ENCODE data around the gene CDH13.

CDH13 gene

GRCh38 chr16:83602761-83603722 lies 976.3 kb downstream of the CDH13 start:
- no peak for DNase-seq

- no peak for DNase-seq
These were observed 977.2 kb downstream of the CDH13 start for GRCh38 chr16:83603723-83604570.

GRCh38 chr16:83606486-83607030 lies 979.8 kb downstream of the CDH13 start:
- DNase-seq: no peak

- no peak for DNase-seq
These were observed 982.4 kb downstream of the CDH13 start for GRCh38 chr16:83609178-83609577.

- DNase-seq: no peak
These were observed 988.6 kb downstream of the CDH13 start for GRCh38 chr16:83615141-83615952.

DNA sequence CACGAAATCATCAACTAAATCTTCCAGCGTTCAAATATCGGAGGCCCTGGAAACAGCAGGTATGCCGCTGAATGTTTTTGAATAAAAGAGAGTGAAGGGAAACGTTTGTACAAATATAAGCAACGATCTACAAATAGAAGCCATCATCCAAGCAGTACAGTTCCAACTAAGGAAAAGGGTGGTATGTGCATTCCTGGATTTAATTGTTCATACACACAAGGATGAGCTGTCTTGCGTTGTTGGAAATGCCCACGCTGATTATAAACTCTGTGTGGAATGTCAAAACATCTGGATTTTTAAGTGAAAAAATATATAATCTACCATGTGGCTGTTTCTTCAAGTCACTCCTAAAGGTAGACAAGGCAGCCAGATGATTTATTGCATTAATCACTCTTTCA lies 989.2 kb downstream of the CDH13 start:
- DNase-seq: no peak

GRCh38 chr16:83619381-83620150 lies 992.8 kb downstream of the CDH13 start:
- no peak for DNase-seq

GRCh38 chr16:83622010-83622409 lies 995.2 kb downstream of the CDH13 start:
- no peak for DNase-seq

DNA sequence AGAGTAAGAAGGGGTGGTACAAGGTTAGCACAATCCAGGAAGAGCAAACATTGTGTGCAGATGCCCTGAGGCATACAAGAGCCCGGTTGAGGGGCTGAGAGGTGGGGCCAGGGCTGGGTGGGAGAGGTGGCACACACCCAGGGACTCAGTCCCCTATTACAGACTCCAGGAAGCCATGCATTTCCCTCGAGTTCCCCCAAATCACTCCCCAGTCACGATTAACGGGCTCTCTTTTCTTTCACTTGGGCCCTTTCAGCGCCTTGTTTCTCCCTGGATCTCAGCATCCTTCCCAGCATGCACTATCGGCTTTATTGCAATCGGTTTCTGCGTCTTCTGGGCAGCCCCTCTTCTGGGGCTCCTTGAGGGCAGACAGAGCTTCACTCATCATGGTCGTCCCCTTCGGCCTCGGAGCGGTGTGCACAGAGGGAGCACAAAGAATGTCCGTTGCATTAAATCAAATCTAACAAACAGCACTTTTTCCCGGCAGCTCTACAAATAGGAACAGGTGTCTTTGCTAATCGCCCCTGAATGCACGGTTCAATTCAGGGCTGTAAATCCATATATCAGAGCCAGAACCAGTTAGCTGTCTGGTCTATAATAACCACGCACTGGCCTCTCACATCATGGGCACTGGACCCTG lies 996.4 kb downstream of the CDH13 start:
- DNase-seq: no peak

DNA sequence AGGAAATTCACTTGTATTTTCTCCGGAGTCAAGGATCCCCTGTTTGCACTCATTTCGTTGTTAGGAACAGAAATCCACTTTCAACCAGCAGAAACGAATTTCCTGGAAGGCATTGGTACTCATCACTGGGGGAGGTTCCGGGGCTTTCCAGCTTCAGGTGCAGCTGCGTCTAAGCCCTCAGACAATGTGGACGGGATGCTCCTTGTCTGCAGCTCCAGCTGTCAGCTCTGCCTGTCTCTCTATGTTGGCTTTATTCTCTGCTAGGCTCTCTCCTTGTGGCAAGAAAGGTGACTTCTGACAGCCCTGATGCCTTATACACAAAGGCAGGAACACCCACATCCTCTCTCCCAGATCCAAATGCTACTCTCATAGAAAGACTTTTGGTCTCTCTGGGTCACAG lies 997.1 kb downstream of the CDH13 start:
- no peak for DNase-seq

- no peak for DNase-seq
These were observed 997.8 kb downstream of the CDH13 start for GRCh38 chr16:83624429-83625120.

DNA sequence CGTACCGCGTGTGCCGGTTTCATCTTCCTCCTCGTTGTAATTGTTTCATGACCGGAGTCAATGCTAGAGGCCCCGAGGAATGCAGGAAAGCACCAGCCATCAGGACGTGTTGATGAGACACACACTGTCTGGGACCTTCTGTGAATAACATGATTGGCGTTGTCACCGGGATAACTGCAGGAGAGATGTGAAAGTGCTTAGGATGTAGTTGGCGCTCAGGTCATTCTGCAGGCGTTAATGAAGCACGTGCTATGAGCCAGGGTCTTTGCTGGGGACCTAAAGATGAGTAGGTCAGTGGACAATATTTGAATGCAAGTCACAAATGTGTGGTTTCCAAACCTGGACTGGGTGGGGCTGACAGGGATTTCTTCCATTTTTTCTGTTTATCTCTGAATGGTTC lies 999.4 kb downstream of the CDH13 start:
- no peak for DNase-seq

GRCh38 chr16:83626676-83627075 lies 999.9 kb downstream of the CDH13 start:
- no peak for DNase-seq

DNA sequence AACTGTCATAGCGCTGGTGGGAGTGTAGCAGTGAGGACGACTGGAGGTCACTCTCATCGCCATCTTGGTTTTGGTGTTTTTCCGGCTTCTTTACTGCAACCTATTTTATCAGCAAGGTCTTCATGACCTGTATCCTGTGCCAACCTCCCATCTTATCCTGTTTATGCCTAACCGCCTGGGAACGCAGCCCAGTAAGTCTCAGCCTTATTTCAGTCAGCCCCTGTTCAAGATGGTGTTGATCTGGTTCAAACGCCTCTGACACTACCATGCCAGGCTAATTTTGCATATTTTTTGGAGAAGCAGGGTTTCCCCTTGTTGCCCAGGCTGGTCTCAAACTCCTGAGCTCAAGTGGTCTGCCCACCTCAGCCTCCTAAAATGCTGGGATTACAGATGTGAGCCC lies 1001.2 kb downstream of the CDH13 start:
- DNase-seq: no peak

DNA sequence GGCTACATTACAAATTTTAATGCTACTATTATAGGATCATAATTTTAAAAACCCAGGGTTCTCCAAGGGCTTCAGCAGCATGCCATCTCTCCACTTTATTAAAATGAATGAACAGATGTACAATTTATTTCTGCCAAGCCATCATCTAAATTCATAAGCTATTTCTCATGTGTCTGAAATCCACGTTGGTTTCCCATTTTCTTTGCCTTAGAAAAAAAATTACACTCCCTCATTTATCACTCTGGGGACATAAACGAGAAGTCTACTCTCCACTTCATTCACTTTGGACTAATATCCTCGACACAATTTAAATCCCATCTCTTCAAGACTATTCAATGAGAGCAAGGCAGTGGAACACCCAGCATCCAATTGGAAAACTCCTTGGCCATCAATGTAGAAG lies 1002.7 kb downstream of the CDH13 start:
- DNase-seq: no peak

GRCh38 chr16:83629836-83630235 lies 1003.1 kb downstream of the CDH13 start:
- no peak for DNase-seq

- DNase-seq: no peak
These were observed 1004.2 kb downstream of the CDH13 start for GRCh38 chr16:83630979-83631378.

DNA sequence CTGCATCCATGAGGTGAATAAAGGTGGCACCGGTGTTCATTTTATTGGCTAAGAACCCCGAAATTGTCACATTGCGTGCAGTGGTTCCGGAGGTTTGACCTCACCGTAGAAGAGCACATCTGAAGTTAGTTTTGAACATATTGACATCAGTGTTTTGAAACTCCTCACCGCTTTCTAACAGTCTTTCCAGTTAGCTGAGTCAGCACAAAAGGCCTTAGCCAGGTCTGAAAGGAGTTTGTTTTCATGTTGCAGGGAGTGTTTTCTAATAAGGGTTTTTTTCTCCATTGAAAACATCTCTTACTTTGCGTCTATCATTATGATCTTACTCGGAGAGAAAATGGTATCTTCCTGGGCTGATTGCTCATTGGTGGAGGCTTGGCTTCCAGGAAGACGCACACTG lies 1006.5 kb downstream of the CDH13 start:
- no peak for DNase-seq

- DNase-seq: no peak
These were observed 1021.6 kb downstream of the CDH13 start for GRCh38 chr16:83648347-83648746.

GRCh38 chr16:83651871-83652270 lies 1025.1 kb downstream of the CDH13 start:
- DNase-seq: no peak

DNA sequence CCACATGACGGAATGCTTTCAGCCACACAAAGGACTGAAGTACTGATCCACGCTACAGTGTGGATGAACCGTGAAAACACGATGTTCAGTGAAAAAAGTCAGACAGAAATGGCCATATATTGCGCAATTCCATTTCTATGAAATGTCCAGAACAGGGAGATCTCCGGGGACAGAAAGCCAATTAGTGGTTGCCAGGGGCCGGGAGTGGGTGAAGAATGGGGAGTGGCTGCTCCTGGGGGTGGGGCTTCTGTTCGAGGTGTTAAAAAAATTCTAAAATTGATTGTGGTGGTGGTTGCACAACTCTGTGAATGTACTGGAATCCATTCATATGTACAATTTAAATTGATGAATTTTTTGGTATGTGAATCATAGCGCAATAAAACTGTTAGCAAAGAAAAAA lies 1026.2 kb downstream of the CDH13 start:
- no peak for DNase-seq
